HCEC 1CT (cell line): ENCODE data around the gene CHST11.
"Not testable (repeated sequence)": the region's sequence is repeated elsewhere in the genome, so short reads cannot be mapped to it uniquely, and the experiment has no call there.

ENCODE experiments used
- DNase-seq: peaks from one replicate; pipeline ENCODE4 v3.0.0-alpha.2; 2017

CHST11 gene

DNA sequence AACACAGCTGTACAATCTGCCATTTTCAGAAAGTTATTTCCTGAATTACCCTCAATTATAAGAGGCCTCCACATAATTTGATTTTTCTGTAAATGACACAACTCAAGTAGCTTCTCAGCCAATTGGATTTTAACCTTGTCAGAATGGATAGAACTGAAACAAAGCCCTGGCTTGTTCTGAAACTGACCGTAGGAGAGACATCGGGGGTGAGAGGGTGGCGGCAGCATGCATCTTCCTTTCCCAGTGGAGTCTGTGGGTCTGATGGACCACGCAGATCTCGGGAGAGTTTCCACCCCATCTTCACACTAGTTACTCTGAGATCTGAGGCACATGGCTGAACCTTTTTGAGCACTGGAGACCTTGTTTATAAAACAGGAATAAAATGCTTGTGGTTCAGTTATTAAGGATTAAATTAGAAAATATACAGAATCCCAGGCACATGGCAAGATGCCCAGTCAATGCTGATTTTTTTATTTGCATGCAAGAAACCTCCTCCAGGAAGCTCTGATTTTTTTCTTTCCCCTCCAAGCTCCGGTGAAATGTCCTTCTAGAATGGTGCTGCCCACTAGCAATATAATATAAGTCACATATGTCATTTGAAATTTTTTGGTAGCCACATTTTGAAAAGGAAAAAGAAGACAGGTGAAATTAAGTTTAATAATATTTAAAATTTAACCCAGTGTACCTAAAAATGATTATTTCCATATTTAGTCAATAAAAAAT, 153.9 kb downstream of the CHST11 start:
- no peak for DNase-seq

DNA sequence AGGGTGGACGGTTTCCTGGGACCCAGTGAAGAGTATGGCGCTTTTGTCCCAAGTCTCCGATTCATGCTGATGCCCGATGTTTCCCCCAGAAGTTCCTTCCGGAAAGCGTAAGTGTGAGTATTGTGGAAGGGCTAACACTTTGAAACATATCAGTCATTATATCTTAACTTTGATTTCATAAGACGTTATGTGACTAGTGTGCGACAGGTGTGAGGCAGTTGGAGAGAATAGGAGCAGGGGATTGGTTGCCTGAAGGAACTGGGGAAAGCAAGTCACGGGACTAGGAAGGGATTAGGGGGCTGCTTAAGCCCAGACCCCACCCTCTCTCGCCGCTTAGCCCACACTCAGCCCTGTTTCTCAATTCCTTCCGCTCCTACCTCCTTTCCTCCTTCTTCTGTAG, 154.9 kb downstream of the CHST11 start:
- no peak for DNase-seq

DNA sequence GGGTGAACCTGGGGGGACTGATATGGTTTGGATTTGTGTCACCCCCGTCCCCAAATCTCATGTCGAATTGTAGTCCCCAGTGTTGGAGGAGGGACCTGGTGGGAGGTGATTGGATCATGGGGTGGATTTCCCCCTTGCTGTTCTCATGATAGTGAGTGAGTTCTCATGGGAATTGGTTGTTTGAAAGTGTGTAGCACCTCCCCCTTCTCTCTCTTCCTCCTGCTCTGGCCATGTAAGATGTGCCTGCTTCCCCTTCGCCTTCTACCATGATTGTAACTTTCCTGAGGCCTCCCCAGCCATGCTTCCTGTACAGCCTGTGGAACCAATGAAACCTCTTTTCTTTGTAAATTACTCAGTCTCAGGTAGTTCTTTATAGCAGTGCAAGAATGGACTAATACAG, 156.6 kb downstream of the CHST11 start:
- DNase-seq = not testable (repeated sequence)

DNA sequence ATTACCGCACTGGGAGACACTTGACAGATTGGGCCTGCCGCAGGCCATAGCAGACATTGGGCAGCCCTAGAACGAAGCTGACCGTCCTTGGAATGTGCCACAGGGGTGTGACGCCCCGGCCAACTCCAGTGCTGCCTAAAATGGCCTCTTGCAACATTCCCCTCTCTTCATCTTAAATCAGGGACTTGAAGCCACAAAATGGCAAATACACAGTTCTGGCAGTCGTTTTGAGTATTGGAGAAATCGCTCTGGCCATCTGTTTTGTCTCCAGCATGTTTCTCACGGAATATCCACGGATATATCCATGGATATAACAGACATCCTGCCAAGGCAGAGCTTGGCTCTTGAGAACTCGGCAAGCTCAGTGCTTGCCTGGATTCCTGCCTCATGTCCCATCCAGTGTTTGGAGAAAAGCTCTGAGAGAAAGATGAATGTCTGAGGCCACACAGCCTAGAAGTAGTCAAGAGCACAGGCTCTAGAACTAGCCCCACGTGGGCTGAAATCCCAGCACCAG, 158.4 kb downstream of the CHST11 start:
- DNase-seq = no peak

DNA sequence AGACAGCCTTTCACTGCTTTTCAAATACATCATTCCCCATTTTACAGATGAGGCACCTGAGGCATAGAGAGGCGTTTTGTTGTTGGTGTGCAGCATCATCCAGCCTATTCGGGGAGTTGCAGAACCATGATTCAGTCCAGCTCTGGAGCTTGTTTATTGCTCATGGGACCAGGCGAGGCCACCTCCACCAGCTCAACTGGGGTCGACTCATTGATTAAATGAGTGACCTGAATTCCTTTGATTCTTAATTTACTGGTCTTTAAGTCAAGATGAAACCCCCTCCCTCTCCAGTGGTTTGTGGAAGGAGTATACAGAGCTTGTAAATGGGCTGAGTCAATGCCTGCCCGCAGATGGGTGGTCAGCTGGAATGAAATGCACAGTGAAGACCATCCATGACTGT, 161.9 kb downstream of the CHST11 start:
- DNase-seq = no peak

DNA sequence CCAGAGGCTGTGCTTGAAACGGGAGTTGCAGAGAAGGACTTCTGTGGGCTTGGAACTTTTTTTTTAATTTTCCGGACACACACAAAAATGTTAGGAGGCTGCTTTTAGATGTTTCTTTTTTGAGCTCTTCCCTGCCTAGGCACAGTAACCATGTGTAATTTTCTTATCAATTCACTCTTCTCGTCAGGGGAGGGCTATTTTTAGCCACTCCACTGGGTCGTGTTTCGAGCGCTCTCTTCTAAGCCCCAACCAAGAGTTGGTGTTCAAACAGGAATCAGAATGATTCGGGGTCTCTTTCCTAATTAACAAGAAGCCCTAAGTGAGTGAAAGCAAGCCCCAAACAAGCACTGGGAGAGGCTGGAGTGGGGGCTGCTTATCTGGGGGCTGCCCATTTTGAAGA, 162.6 kb downstream of the CHST11 start:
- DNase-seq = no peak

DNA sequence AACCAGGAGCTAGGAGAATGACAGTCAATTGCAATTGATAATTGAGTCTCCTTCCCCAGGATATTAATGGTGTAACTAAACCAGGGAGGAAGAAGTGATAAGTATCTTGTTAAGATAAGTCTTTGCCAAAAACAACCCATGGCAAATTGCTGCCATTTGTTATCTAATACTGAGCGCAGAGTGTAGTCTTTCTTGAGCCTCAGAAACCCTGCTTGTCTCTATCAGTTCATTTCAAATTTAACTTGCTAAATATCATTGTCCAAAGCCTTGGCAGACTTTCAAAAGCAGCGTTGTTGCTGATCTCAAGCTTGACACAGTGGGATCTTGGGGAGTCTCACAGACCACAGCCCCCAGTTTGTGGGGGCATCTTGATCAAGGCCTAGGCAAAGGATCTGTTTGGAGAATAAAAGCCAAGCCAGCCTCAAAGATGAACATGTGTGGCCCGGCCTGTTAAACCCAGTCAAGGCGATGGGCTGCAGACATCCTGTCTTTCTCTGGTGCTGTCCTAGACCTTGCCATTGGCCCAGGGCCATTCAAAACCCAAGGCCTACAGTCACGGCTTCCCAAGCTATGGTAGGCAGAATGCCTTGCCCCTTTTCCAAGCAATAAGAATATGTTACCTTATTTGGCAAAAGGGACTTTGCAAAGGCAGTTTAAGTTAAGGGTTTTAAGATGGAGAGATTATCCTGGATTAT, 164.2 kb downstream of the CHST11 start:
- DNase-seq = no peak

DNA sequence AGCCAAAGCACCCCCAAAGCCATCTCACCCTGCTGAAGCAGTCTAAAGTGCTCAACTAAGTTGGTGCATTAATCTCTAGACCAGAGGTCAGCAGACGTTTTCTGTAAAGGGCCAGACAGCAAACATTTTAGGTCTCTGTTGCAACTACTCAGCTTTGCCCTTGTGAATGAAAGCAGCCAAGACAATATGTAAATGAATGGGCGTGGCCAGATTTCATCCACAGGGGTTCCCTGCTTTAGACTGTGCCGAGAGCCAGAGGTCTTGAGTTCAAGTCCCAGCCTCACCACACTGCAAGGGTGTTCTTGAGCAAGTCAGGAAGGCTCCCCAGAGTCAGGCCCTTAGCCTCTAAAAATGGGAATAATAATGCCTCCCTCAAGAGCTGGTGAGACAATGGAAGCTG, 166.2 kb downstream of the CHST11 start:
- no peak for DNase-seq

DNA sequence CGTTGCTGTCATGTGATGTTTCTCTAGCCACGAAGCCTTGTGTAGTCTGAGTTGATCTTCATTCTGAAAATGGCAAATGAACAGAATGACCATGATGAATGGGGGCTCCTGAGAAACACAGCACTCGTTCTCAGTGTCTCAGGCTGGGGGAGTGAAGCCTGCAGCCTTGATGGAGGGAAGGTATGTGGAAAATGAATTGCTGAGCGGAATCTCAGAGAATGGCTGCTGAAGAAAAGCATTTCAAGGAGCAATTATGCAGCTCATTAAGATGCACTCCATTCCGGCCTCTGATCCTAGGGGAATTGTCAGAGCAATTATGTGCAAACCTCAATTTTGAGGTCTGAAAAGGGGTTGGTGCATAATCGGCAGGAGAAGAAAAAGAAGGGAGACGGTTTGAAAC, 167.1 kb downstream of the CHST11 start:
- DNase-seq = no peak

DNA sequence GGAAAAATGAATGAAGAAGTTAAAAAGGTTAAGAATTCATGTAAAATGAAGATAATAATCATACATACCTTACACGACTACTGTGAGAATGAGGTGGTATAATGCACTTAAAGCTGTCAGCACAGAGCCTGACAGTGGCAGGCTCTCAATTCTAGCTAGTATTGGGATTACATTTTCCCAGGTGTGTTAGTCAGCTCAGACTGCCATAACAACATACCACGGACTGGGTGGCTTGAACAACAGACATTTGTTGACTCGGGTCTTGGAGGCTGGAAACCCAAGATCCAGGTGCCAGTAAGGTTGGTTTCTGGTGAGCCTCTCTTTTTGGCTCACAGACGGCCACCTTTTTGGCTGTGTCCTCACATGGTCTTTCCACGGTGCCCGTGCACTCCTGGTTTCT, 167.8 kb downstream of the CHST11 start:
- no peak for DNase-seq

DNA sequence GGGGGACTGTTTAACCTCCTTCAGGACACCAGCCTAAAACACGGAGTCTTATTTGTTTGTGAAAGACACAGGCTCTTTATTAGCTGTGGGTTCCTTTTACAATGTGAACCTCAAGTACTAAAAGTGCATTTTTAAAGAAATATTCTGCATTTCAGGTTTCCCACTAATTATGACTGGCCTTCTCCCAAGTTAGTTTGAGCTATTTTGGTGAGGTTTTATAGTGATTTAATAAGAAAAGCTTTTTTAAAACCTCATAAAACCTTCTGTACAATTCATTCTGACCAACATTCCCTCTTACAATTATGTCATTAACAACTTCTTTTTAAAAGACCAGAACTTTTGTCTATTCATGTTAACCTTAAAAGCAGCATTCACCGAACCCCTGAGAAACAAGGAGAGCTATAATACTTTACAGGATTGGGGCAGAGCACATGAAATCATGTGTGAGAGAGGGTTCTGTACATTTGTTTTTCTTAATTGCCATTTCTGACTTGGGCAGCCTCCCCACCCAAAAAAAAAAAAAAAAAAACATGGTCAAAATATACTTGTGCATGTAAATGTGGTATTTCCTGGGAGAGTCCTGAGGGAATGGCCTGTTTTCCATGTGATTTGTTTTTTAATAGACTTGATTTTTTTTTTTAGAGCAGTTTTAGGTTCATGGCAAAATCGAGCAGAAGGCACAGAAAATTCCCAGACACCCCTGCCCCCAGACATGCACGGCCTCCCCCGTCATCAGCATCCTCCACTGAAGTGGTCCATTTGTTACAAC, 169.5 kb downstream of the CHST11 start:
- DNase-seq = no peak

DNA sequence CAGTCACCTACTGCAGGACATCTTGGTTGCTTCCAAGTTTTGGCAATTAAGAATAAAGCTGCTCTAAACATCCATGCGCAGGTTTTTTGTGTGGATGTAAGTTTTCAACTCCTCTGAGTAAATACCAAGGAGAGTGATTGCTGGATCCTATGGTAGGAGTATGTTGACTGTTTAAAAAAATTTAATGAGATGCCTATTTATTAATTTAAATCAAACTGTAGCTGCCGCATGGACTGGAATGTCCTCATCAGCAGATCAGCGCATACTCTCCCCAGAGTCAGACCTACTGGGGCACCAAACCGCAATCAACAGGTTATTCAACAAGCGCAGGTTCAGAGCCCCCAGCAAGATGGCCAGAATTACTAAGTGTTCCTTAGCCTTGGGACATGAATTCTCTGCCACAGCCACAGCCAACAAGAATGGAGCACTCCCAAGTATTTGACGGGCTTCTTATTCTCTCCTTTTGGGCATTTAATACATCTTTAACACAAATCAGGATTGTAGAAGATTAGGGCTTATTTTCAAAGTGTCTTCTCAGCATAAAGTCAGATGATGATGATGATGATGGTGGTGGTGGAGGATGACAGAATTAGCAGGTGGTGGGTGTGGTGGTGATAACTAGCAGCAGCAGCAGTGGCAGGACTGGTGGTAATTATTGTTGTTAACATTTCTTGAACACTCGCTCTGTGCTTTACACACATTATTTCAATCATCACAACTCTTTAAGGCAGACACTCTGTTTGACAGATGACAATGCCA, 170.7 kb downstream of the CHST11 start:
- DNase-seq = no peak

DNA sequence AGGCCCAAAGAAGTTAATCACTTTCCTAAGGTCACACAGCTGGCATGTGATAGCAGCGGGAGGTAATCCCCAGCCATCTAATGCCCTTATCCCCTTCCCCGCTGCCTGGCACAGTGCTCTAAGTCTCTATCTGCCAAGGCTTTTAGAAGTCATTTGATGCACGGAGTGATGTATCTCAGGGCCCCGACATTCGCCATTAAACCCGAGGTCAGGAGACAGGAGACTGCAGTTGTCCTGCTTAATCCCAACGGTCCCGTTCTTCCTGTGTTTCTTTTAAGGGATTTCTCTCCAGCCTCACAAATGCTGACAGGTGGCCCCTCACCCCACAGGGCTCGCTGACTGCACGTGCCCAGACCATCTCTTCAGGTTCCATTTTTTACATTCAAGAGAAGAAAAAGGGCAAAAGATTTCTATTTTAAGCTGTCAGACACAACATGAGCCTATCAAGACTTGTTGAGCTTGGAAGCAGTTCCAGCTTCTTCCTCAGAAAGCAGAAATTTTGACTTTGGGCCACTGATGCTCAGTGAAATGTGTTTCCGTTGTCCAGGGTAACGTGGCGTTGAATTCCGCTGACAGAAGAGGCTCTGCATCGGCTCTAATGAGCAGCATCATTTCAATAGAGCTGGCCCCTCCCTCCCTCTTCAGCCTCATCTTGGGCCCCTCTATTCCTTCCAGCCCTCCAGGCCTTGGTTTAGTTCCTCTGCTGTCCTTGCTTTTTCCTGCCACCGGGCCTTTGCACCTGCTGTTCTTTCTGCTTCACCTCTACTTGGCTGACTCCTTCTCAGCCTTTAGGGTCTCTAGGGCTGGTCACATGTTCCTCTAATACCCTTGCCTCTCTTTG, 171.5 kb downstream of the CHST11 start:
- no peak for DNase-seq

DNA sequence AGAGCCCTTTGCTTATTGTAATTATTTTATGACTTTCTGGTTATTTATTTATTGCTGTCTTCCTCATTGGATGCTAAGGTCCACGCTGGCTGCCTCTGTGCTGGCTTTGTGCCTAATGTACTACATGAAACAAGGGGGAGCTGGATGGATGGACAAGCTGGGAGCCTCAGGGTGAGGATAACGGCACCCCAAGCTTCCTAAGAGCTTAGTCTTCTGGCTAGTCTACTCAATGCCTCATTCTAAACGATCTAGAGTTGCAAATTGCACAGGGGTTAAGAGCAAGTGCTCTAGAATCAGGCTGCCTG, 172.0 kb downstream of the CHST11 start:
- DNase-seq = no peak

DNA sequence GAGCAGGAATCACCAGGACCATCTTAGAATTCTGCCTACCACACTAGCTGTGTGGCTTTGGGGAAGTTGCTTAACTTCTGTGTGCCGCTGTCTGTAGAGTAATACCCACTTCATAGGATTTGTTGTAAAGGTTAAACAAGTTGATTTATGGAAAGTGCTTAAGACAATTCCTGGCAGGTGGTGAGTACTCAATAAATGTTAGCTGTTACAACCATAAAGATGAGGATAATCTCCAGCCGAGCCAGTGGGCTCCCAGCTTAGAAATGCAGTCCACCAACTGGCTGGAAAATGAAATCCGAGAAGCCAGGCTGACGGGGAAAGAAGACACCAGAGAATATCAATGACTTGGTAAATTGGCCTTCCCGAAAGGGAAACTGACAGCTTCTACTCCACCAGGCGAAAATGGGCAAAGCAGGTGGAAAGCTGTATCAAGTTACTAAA, 173.5 kb downstream of the CHST11 start:
- DNase-seq = no peak

DNA sequence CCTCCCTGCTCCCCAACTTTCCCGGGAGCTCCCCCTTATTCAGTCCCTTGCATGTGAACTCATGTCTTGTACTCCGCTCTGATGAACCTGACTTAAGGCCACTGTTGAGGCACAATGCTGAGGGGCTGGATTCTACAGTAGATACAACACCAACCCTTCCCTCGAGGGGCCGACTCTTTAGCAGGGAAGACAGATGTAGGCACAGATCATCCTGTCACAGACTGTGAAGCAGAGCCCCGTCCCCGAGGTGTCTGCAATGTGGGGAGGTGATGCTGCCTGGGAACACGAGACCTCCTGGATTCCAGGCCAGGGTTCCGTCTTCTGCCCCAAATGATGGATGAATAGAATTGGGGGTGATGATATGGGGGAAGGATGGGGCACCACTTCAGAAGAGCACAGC, 175.1 kb downstream of the CHST11 start:
- DNase-seq = no peak

DNA sequence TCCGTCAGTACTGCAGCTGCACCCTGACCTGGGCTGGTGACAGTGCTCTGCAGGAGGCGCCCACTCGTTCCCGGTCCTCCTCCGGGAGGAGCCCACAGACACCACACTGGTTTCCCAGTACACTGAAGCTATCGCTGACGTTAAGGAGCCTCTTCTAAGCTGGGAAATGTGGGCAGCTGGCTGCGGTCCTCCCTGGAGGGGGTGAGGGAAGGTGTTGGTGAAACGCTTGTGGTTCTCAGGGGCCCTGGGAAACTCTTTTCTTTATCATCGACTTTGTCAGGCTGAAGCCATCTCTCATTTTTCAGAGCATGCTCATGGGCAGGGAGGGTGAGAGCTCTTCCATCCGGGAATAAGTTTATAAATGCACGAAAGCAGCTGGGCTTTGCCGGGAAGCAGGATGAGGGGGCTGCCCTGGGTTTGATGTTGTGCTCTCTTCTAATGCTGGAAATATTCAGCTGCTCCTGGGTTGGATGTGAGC, 176.0 kb downstream of the CHST11 start:
- DNase-seq = no peak

DNA sequence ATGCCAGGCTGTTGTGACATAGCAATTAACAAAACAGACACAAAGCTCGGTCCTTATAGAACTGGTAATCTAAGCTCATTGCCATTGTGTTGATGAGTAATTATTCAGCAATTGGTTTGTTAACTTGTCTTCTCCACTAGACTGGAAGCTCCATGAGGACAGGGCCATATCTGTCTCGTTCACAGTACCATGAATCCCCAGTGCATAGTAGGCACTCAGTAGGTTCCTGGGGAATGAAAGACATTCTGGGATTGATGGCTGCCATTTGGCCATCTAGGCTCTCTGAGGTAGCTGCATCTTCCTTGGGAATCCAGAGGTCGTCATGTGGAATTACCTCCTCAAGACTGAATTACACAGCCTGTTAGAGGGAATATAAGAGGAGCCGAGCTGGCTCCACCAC, 177.3 kb downstream of the CHST11 start:
- DNase-seq = no peak

DNA sequence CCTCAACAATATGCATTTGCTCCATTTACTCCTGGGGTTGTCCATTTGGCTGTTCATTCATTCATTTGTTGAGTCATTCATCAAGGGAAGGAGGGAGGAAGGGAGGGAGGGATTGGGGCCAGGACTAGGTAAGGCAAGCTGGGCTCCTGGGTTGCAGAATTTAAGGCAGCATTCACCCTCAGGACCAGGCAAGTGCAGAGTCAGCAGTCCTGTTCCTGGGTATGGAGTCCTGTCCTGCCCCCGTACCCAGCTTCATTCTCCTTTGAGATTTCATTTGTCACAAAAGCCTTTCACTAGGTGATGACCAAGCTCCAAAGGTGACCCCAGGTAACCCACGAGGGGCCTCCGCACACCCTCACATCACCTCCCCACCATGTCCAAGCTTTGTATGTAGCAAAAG, 178.1 kb downstream of the CHST11 start:
- no peak for DNase-seq

DNA sequence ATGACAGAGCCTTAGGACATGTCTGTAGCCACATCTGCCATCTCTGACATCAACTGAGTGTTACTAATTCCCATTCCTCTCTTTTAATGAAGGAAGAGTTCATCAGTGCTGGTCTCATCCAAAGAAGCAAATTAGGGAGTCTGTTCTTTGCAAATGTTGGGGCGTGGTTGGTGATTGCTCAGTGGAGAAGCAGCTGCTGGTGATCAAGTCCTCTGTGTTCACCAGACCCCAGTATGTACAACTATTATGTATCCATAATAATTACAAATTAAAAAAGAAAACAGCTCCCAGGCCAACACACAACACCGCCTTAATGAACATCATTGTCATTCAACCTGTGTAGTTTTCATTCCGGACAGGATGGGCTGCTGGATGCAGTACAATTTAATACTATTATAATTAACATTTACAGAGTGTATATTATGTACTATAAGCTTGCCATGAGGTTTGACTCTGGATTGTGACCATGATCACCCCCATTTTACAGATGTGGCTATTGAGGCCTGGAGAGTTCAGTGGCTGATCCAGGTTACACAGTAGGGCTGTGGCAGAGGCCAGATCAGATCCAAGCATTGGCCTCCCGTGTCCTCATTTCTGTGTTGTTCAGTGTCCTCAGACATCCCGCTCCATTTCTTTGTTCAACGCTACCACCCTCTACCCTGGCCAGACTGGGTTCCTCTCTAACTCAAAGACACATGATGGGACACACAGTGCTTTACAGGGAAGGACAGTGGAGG, 179.0 kb downstream of the CHST11 start:
- DNase-seq = no peak

DNA sequence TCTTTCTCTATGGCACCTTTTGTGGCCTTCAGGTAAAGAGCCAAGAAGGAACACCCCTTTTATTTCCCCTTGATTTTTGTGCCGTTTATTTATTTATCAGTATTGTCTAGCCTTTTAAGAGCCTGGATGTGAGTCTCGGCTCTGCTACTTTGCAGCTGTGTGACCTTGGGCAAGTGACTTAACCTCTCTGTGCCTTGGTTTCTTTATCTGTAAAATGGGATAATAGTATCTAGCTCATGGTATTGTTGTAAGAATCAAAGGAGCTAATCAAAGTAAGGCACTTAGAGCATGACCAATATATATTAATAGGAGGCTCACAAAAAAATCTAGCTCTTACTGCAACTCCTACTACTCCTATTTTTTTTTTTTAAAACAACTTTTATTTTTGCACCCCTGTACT, 179.7 kb downstream of the CHST11 start:
- DNase-seq = no peak
